HCT116 (cell line): ENCODE data around the gene PIN1. TPM values are rescaled to one million over a fixed set of nuclear protein-coding genes. Genes with fewer than 3 reads are reported as not detected.

ENCODE experiments used
- ATAC-seq: fragments of 200-7000 bp; cut with Tn5 transposase; 2 replicates; pipeline ENCODE4 v1.9.1; 2020; ENCODE audit warnings: mild to moderate bottlenecking, moderate library complexity
- BruUV-seq: library from RNA; stranded (reverse); fragments of 400-500 nt; replicated peaks from 2 replicates; lab custom pipeline; 2021; lab: Mats Ljungman, UMichigan
- CTCF ChIA-PET: fragments of 300-600 bp; sonication (Branson Sonifier 250); formaldehyde crosslinking; loops from one replicate; lab custom pipeline; 2021; ENCODE audit warnings: antibody characterized with exemption; lab: Charles Lee
- POLR2A ChIA-PET: fragments of 300-600, 350-600 bp; sonication (Branson Sonifier 250); formaldehyde crosslinking; loops from one replicate; lab custom pipeline; 2021; ENCODE audit warnings: antibody characterized with exemption; lab: Charles Lee
- RAD21 ChIA-PET, 2 experiments: fragments of 300-600 bp; sonication (Branson Sonifier 250); formaldehyde crosslinking; loops; one replicate each; lab custom pipeline; 2023; ENCODE audit warnings: low total read pairs in 2 of 2; ENCODE audit not compliant: uncharacterized antibody in 2 of 2, unreplicated experiment in 2 of 2, low non-redundant PET in 1 of 2; lab: Charles Lee
- DNase-seq: peaks from one replicate; pipeline ENCODE4 v3.0.0-alpha.2; 2010; ENCODE audit warnings: low read depth, low spot score
- H2AFZ ChIP-seq: fragments of 200-600 bp; shearing (Covaris generic), sonication (generic); 2 replicates; pipeline ENCODE4 v1.6.1; 2017; ENCODE audit warnings: low read depth, mixed run types, mixed read lengths, antibody characterized with exemption, low read length; ENCODE audit not compliant: poor library complexity, severe bottlenecking
- H3K27ac ChIP-seq: 2 replicates; pipeline ENCODE4 v1.5.1; 2012; ENCODE audit warnings: low read depth, low read length
- H3K27me3 ChIP-seq: fragments of 200-600 bp; sonication (generic); 2 replicates; pipeline ENCODE4 v1.6.1; 2016; ENCODE audit warnings: mixed run types, low read length, mixed read lengths; ENCODE audit not compliant: insufficient read depth
- H3K36me3 ChIP-seq, 2 experiments: fragments of 200-500 bp in 1 of 2; fragments of 200-600 bp in 1 of 2; sonication (Bioruptor generic) in 1 of 2; sonication (generic) in 1 of 2; 2 replicates each; pipeline versions ENCODE4 v1.5.1 to v1.6.1; 2014 to 2016; ENCODE audit warnings: low read length in 2 of 2, inconsistent platforms in 1 of 2, mixed read lengths in 1 of 2, mixed run types in 1 of 2; ENCODE audit not compliant: insufficient read depth in 2 of 2, control insufficient read depth in 1 of 2
- H3K4me1 ChIP-seq, 2 experiments: fragments of 200-600 bp in 1 of 2; sonication (generic) in 1 of 2; 2 replicates each; pipeline versions ENCODE4 v1.5.1 to v1.6.1; 2012 to 2017; ENCODE audit warnings: low read length in 2 of 2, inconsistent platforms in 1 of 2, mild to moderate bottlenecking in 1 of 2, mixed read lengths in 1 of 2, mixed run types in 1 of 2, moderate library complexity in 1 of 2; ENCODE audit not compliant: insufficient read depth in 2 of 2, control insufficient read depth in 1 of 2
- H3K4me2 ChIP-seq: fragments of 200-600 bp; sonication (generic); 2 replicates; pipeline ENCODE4 v1.6.1; 2017; ENCODE audit warnings: mixed run types, low read length, mixed read lengths
- H3K4me3 ChIP-seq, 2 experiments: fragments of 200-600 bp in 1 of 2; sonication (generic) in 1 of 2; replicated peaks in 1 of 2; 2 replicates each; pipeline ENCODE4 v1.5.1; 2011 to 2016; ENCODE audit warnings: low read length in 2 of 2, control low read depth in 1 of 2, low read depth in 1 of 2, mild to moderate bottlenecking in 1 of 2, mixed read lengths in 1 of 2, mixed run types in 1 of 2
- H3K79me2 ChIP-seq: fragments of 200-600 bp; sonication (generic); 2 replicates; pipeline ENCODE4 v1.6.1; 2017; ENCODE audit warnings: mild to moderate bottlenecking, mixed run types, low read length, moderate library complexity, mixed read lengths; ENCODE audit not compliant: insufficient read depth
- H3K9ac ChIP-seq: fragments of 200-600 bp; sonication (generic); 2 replicates; pipeline ENCODE4 v1.6.1; 2016; ENCODE audit warnings: low read length, mixed read lengths
- H3K9me2 ChIP-seq: fragments of 200-600 bp; sonication (generic), shearing (Covaris generic); 2 replicates; pipeline ENCODE4 v1.6.1; 2017; ENCODE audit warnings: mixed run types, mild to moderate bottlenecking, moderate library complexity; ENCODE audit not compliant: insufficient read depth
- H3K9me3 ChIP-seq, 2 experiments: fragments of 200-500 bp in 1 of 2; fragments of 200-600 bp in 1 of 2; sonication (Bioruptor generic) in 1 of 2; sonication (generic) in 1 of 2; 2 replicates each; pipeline ENCODE4 v1.6.1; 2014 to 2017; ENCODE audit warnings: low read length in 2 of 2, mixed read lengths in 2 of 2, inconsistent platforms in 1 of 2, low read depth in 1 of 2, mild to moderate bottlenecking in 1 of 2, mixed run types in 1 of 2, moderate library complexity in 1 of 2; ENCODE audit not compliant: control insufficient read depth in 1 of 2, insufficient read depth in 1 of 2
- H4K20me1 ChIP-seq: fragments of 200-600 bp; sonication (generic), shearing (Covaris generic); 2 replicates; pipeline ENCODE4 v1.6.1; 2017; ENCODE audit warnings: mixed run types, mild to moderate bottlenecking, moderate library complexity; ENCODE audit not compliant: insufficient read depth
- ATF3 ChIP-seq: IDR thresholded peaks from 2 replicates; pipeline ENCODE4 v1.6.1; 2012
- CEBPB ChIP-seq: IDR thresholded peaks from 2 replicates; pipeline ENCODE4 v1.6.1; 2012; ENCODE audit warnings: low read depth
- JUND ChIP-seq: IDR thresholded peaks from 2 replicates; pipeline ENCODE4 v1.6.1; 2012
- MAX ChIP-seq: IDR thresholded peaks from 2 replicates; pipeline ENCODE4 v1.6.1; 2012
- POLR2A ChIP-seq: IDR thresholded peaks from 2 replicates; pipeline ENCODE4 v1.7.0; 2011; ENCODE audit warnings: borderline replicate concordance; ENCODE audit not compliant: insufficient read depth, insufficient read length; ENCODE audit errors: extremely low read depth
- REST ChIP-seq: IDR thresholded peaks from 2 replicates; pipeline ENCODE4 v1.6.1; 2012; ENCODE audit warnings: low read depth
- SIN3A ChIP-seq: IDR thresholded peaks from 2 replicates; pipeline ENCODE4 v1.6.1; 2012; ENCODE audit warnings: low read depth
- SP1 ChIP-seq: IDR thresholded peaks from 2 replicates; pipeline ENCODE4 v1.6.1; 2012; ENCODE audit warnings: low read depth
- SRF ChIP-seq: IDR thresholded peaks from 2 replicates; pipeline ENCODE4 v1.6.1; 2012; ENCODE audit warnings: low read depth
- ZBTB33 ChIP-seq: IDR thresholded peaks from 2 replicates; pipeline ENCODE4 v1.6.1; 2011; ENCODE audit warnings: mild to moderate bottlenecking, low read length, moderate library complexity; ENCODE audit not compliant: insufficient replicate concordance; ENCODE audit errors: extremely low read depth
- ZFX ChIP-seq: fragments of 450-650 bp; IDR thresholded peaks from 2 replicates; pipeline ENCODE4 v1.6.1; 2017
- intact Hi-C: fragments of 100-400 bp; cut with micrococcal nuclease; formaldehyde crosslinking; loops from 2 replicates; pipeline ENCODE4 v1.10.0; 2022
- total RNA-seq: library from RNA; stranded (reverse); gene quantifications from one replicate; pipeline ENCODE4 v1.2.1, GENCODE V29; 2021; ENCODE audit not compliant: unreplicated experiment

PIN1 gene
- total RNA-seq, 1 experiment from 2014 or later, result 78.9 TPM

- CTCF ChIA-PET, result no interaction called here
- Histone ChIP-seq H3K36me3 (no peaks in the 10 kb centered on the region), H3K4me2 (peak overlapping the region; percentile 83), H3K9me2 (no peaks in the 10 kb centered on the region), H2AFZ (no peak overlapping the region), H4K20me1 (no peaks in the 10 kb centered on the region), H3K9ac (no peak overlapping the region), H3K9me3 (peaks cover 0 to 5% of the 10 kb centered on the region in 2 experiments; a peak in 1 of 4 replicates), H3K4me3 (peak overlapping the region; percentile 45 to 58), H3K27ac (peak overlapping the region; percentile 48; the same call in 1 of the 2 replicates), H3K79me2 (no peaks in the 10 kb centered on the region), H3K4me1 (peaks cover 2 to 7% of the 10 kb centered on the region in 2 experiments; a peak in 2 of 4 replicates), H3K27me3 (no peaks in the 10 kb centered on the region)
- no TSS peak for BruUV-seq
- RAD21 ChIA-PET, result no interaction called here
- intact Hi-C loops, result no loop called here
- DNase-seq, result no peak
- no peak for ATAC-seq
- POLR2A ChIA-PET, result no interaction called here
- TF ChIP-seq CEBPB, result no peak
- TF ChIP-seq ZBTB33, result no peak
- no peak for TF ChIP-seq ATF3
- no peak for TF ChIP-seq JUND
- TF ChIP-seq ZFX, result no peak
- TF ChIP-seq POLR2A, result no peak
- TF ChIP-seq REST, result no peak
- no peak for TF ChIP-seq SRF
- no peak for TF ChIP-seq MAX
- no peak for TF ChIP-seq SIN3A
- no peak for TF ChIP-seq SP1
These were observed 48.8 kb upstream of the PIN1 start for GRCh38 chr19:9786342-9786741.
